DMS 273 treated with DMSO at 0.1 percent for 48 hours (cell line): ENCODE measurements around the gene VEGFC.

ENCODE experiments used
- DNase-seq: peaks from one replicate; lab custom pipeline; 2025; lab: John Stamatoyannopoulos, UW

Gene VEGFC, protein sequence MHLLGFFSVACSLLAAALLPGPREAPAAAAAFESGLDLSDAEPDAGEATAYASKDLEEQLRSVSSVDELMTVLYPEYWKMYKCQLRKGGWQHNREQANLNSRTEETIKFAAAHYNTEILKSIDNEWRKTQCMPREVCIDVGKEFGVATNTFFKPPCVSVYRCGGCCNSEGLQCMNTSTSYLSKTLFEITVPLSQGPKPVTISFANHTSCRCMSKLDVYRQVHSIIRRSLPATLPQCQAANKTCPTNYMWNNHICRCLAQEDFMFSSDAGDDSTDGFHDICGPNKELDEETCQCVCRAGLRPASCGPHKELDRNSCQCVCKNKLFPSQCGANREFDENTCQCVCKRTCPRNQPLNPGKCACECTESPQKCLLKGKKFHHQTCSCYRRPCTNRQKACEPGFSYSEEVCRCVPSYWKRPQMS

DNA sequence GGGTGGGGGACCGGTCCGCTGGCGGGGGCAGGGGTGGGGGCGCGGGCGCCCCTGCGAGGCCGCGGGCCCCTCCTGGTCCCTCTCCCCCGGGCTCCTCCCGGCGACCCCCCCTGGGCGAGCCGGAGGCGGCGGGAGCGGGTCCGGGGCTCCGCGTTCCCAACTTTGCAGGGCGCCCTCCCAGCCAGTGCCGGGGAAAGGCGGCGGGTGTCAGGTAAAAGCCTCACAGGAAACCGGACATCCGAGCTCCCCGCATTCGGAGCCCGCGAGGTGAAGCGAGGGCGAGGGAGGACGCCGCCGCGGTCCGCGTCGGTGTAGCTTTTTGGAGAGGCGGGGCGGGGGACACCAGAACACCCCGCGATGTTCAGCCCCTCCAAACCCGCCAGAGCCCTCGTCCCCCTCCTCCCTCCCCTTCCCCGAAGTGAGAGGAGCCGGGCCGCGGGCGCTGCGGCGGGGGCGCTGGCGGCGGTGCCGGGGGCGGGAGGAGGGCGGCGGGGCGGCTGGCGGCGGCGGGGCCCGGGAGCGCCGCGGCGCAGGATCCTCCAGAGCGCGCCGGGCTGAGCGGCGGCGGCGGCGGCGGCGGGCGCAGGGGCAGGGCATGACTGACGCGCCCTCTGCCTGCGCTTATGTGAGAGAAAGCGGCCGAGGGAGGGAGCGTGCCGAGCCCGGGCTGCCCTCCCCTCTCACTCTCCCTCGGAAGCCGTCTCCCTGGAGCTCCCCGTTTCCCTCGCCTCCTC lies at the start of gene VEGFC:
Gene VEGFC (minus strand): TSS at position 597 of the 734 bp plus-strand sequence. CDS start 611 bp downstream, outside the sequence.
- DNase-seq, result no peak

DNA sequence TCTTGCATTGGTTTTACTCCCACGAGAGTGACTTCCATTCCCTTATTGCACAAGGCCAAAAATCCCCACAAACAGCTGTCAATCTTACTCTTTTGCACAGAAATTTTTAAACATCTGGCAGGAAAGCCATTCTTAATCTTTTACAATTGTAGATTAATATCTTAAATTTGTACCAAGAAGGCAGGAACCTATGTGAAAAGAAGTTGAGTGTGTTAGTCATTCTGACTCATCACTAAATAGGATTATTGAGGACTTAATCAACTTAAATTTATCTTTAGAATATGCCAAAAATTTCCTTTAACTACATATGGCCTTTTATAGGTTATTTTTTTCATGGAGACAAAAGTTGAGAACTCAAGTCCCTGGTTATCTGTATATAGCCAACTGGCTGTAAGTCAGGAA lies 49.0 kb upstream of the VEGFC start:
- DNase-seq, result no peak

DNA sequence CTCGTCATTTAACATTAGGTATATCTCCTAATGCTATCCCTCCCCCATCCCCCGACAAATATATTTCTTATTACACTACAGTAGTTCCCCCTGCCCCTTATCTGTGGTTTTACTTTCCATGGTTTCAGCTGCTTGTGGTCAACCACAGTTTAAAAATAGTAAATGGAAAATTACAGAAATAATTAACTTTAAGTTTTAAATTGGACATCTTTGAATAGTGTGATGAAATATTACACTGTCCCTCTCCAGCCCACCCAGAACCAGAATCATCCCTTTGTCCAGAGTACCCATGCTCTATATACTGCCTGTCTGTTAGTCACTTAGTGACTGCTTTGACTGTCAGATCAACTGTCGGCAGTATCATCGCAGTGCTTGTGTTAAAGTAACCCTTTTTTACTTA lies 47.4 kb upstream of the VEGFC start:
- no peak for DNase-seq

DNA sequence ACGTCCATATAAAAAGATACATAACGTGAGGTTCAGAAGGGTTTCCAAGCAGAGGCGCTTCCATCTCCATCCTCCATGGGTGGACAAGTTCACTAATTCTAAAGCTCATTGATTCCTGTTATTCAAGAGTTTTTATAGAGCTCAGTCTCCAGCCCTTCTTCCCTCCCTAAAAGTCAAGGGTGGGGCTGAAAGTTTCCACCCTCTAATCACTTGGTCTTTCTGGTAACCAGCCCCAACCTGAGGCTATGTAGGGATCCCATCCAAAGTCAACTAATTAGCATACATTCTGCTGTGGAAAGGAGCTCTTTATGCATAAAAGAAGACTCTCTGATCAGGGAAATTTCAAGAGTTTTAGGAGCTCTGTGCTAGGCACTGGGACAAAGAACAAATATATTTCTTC lies 46.9 kb upstream of the VEGFC start:
- no peak for DNase-seq

DNA sequence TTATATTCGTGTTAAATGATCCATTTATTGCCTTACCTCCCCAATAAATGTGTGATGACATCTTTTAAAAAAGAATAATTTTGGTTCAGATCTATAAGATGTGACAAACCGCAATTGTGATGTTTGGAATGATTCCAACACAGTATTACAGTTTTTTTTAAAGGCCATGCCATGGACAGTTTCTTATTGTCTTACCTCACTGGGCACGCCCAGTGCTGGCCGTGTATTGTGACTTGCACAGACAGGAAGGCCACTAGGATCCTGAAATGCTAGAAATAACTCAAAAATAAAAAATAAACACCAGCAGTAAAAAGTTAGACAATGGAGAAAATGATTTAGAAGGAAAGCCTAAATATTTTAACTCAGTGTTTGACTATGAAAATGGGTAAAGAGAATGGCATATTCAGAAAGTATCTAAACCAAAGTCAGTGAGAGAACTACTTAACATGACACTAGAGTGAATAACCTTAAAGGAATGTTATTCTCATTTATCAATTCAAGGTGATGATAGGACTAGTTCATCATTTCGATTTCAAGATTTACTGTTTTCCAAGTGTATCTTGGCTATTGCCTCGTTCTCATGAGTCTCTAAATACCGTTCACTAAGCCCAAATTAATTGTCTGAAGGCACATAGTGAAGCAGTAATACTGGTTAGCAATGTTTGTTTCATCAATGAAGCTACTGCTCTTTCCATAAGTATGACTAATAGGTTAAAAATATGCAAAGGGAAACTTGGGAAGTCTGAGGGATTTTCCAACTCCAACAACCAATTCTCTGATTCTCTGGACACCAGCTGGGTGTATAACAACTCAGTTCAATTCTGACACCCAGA lies 46.1 kb upstream of the VEGFC start:
- DNase-seq, result no peak

DNA sequence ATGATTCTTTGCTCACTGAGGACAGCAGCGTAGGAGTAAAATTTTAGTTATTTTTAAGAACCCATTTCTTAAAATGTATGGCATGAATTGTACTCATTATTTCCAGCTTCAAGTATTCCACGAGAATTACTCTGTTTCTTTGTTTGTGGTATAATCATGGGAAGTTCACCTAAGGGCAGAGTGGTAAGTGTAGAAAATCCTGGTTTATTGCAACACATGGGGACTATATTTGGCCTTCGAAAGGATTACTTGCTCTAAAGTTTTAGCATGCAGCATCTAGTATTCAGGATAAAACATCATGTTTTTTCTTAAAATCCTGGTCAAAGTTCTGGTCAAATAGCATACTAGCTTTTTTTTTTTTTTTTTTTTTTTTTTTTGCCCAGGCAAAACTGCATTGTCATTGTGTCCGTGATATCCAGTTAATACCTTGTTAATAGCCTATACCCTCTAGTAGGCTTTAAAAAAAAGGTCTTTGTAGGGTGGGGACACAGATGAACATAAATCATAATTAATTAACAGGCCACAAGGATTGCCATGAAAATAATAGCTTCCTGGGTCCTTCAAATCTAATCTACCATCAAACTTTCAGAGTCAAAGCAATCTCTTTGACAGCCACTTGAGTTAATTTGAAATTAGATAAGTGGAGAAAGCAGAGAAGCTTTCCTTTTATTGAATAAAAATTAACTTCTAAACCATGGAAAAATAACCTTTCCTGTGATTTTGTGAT lies 44.6 kb upstream of the VEGFC start:
- DNase-seq, result no peak

DNA sequence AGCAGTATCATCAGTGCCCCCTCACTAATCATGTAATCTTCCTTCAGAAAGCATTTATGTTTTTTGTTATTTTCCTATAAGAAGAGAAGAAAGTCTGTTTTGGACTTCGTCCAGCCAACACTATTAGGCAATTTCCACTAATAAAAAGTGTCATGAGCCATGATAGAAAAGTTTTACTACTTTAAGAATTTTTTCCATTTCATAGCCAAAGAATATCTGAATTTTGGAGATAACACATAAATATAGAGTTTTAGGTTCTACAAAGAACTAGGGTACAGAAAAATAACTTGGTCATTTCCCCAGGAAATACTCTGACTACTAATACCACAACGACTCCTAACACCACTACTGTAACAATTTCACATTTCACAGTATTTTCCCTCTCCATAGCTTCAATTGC lies 41.8 kb upstream of the VEGFC start:
- DNase-seq, result no peak

DNA sequence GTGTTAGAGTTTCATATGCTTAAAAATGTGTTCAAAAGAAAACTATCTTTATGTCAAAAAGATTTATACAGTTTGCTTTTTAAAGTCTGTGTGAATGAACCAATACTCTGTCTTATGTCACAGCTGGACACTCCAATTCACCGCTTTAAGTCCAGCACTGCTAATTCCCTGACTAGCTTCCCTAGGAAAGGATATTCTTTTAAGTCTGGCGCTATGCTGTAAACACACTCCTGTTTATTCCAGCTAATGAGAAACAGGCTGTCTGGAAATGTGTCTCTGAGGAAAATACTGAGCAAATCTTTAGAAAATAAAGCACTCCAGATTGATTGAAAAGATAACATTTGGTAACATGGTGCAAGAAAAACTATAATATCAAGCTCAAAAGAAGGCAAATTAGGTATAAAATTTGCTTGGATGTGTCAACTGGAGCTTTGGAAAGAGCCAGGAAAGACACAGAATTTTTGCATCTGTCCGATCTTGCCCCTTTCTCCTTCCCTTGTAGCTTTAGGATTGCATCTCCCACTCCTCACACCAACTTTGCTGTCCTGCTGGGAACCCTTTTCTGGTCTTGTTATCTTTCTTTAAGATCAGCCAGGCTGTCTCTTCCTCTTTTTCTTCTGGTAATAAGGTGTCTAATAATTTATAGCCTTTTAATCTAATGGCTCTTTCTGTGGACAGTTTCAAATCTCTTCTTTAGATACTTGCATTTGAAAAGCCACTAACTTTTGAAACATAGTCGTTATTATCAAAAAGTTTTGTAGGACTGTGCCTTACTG lies 40.9 kb upstream of the VEGFC start:
- no peak for DNase-seq

DNA sequence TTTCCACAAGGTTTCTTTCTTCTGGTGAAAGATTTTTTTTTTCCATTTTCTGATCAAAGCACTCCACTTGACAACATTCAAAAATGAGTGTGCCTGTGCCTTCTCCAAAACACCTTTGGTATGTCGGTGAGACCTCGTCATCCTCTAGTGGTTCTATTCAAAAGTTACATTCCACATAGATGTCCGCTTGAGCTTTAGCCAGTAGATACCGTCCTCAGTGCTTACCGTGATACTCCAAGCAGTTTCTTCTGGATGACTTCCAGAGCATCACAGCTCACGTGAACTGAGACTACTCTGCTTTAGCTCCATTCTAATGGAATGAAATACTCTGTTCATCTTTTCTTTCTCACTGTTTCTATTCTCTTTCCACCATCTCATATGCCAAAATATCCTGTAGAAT lies 38.2 kb upstream of the VEGFC start:
- no peak for DNase-seq

DNA sequence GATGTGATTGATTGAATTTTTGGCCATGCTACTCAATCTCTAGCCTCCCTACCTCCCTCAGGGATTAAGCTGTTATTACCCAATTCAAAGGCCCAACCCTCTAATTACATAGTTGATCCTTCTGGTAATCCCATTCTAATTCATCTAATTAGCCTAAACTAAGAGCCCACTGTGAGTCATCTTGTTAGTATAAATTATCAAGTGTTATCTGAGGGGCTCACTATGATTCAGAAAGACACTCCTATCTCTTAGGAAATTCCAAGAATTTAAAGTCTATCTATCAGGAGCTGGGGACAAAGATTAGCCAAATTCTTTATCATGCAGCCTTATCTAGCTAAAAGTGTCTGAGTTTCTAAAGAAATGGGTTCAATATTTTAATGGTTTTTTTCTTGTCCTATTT lies 32.9 kb upstream of the VEGFC start:
- no peak for DNase-seq

DNA sequence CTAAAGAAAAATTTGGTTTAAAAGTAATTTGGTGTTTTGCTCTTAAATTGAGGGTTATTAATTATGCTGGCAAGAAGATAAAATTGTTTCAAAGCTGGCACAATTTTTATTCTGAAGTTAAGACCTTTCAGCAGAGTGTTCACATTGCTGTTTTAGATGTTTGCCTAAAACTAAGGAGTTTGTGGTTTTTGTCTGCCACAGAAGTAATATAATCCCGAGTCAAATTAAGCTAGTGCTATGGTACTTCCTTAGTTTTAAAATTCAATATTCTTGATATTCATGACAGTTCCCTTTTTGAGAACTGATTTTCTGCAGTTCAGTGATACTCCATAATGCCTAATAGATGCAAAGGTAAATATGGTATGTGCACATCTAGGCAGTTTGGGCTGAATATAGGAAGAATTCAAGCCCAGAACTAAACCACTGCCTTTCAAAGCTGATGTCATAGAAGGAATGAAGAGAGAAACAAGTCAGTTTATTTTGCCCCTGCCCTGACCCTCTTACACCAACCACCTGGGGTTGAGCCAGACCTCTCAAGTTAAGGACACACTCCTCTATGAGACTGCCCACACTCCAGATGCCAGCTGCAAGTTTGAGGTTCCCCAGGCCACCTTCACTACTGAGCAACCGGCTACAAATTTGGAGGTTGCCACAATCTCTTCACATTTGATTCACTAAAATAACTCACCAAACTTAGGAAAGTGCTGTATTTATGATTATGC lies 32.1 kb upstream of the VEGFC start:
- no peak for DNase-seq

DNA sequence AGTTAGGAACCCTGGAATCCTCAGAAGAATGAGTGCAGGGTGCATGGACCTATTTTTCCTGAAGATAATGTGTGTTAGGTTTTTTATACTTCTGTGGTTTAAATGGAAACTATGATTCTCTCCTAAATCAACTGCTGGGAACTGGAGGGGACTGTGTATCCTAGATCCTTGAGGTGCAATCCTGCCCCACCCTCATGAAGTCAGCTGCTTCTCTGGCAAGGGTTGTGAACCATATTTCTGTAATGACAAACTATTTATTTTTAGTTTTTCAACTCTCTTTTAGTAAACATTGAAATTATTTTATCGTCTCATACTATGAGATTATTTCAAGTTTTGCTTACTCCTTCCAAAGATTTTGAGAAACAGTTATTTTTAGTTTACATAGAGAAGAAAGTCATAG lies 25.8 kb upstream of the VEGFC start:
- DNase-seq, result no peak

DNA sequence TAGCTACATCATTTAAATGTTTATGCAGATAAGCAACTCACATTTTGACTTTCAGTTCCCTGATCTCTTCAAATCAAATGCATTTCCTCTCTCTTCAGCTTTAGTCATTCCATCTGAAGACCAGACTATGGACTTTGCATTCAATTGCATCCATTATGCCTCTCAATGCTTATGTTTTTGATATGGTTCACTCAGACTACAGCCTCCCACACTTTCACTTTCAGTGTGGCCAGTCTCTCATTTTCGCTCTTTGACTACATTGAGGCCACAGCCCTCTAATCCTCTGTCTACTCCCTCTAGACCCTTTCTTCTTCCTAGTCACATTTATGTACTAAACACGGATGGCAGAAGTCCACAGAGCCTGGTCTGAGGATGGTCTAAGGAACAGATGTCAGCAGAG lies 24.5 kb upstream of the VEGFC start:
- no peak for DNase-seq

DNA sequence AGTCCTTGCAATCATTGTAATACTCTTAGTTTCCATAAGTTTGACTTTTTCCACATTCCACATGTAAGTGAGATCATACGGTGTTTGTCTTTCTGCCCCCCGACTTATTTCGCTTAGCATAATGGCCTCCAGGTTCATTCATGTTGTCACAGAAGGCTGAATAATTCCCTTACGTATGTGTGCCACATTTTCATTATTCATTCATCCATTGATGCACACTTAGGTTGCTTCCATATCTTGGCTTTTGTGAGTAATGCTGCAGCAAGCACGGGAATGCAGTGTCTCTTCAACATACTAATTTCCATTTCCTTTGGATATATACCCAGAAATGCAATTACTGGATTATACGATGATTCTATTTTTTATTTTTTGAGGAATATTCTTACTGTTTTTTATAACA lies 22.0 kb upstream of the VEGFC start:
- no peak for DNase-seq

DNA sequence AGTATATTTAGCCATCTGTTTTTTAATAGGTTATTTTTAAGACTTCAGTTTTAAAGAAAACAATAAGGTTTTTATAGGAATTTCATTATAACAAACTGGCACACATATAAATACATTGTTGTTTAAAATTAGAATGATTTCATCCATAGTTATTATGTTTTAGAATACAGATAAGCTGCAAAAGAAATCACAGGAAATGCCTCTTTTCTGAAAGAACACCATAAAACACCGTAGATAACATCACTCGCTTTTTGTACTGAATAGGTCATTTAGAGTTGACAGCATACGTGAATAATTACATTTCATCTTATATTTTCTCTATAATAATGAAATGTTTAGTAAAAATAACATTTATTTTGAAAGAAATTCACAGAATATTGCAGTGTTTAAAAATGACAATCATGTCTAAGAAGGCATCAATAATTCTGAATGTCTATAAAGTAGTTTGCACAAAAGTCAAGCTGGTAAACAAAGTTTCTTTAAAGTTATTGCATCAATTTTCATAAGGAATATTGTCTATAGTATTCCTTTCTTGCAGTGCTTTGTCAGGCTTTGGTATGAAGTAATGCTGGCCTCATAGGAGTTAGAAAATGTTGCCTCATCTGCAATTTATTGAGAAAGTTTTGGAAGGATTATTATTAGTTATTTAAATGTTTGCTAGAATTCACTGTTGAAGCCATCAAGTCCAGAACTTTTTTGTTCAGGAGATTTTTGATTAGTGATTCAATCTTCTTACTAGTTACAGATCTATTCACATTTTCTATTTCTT lies 17.9 kb upstream of the VEGFC start:
- no peak for DNase-seq

DNA sequence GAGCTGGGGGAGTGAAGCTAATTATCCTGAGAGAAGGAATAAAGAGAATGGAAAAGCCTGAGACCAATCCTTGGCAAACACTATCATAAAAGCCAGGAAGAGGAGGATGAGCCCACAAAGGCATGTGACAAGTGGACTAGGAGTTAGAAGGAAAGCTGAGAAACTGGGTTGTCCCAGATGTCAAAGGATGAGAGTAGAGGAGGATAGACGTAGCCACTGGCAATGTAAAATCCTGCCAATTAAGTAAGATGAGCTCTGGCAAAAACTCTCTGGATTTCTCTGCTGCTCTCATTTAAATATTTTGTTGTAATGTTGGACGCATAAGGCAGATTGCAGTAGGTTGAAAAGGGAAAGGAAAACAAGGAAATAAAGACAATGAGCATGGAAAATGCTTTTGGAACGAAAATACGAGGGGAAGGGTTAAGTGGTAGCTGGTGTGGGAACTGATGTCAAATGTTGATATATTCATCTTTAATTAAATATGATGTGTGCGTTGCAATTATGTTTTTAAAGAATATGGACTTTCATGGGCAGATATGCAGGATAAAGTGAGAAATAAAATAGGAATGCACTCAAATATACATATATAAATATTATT lies 14.2 kb upstream of the VEGFC start:
- no peak for DNase-seq

DNA sequence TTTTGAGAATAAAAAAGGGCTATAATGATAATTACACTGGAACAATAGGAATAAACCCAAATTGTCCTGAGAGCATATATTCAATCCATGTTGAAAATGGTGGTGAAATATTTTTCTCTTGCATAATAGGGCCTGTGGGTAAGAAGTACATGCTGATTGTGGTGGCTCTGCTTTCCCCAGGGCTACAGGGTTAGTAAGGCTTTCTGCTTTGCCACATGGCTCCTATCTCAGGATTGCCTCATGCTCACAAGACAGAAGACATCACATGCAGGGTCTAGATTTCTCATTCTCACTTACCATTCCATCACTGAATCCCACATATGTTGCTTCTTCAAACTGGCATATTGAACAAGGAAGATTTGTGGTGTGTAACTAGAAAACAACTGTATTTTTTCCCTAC lies 12.4 kb upstream of the VEGFC start:
- no peak for DNase-seq

DNA sequence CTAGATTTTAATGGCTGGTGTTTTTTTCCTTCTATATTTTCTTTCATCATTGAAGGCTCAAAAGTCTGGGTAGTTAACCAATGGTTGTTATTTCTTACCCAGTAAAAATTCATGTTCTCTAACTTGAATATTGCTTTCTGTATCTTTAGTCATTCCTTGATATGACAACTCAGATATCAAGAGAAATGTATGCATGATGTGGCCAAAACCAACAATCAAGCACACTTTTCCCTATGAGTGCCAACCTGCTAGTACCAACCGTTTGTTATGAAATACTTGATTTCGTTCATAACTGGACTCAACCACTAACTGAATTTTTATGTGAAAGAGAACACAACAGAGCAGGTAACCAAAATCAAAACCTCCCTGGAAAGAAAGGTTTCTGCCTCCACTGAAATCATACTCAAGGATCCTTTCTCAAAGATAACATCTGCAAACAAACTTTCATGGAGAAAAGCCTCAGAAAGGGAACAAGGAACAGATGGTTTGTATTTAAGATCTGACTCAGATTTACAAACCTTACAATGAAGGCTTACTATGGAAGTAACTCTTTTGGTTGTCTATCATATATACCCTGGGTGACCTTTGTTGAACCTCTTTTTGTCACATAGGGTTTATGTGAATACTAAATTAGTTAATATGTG lies 8.3 kb upstream of the VEGFC start:
- no peak for DNase-seq

DNA sequence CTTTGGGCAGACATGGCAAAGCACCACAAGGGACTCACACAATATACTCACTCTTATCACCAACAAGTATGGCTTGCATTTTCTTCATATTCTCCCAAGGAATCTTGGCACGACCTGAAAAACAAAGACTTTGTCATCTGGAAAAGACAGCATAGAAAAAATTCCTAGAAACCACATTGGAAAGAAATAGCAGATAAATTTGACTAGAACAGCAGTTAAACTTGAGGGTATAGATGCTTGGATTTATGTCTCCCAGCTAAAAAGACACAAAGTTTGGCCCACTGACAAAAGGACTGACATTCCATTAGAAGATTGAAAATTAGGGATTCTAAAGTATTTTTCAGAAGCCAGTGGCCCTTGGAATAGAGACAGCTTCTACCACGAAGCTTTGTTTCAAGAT lies 6.9 kb upstream of the VEGFC start:
- no peak for DNase-seq
